HG02970 (cell line): Measurements from ENCODE around the gene ZDHHC11B.
"Not testable (repeated sequence)": the region's sequence is repeated elsewhere in the genome, so short reads cannot be mapped to it uniquely, and the experiment has no call there.

Experiments used
- ATAC-seq: cut with Tn5 transposase; IDR thresholded peaks from one replicate; pipeline ENCODE4 v1.9.1; 2021; ENCODE audit warnings: mild to moderate bottlenecking, moderate library complexity, moderate number of reproducible peaks; ENCODE audit not compliant: unreplicated experiment, low FRiP score

The ZDHHC11B gene

DNA sequence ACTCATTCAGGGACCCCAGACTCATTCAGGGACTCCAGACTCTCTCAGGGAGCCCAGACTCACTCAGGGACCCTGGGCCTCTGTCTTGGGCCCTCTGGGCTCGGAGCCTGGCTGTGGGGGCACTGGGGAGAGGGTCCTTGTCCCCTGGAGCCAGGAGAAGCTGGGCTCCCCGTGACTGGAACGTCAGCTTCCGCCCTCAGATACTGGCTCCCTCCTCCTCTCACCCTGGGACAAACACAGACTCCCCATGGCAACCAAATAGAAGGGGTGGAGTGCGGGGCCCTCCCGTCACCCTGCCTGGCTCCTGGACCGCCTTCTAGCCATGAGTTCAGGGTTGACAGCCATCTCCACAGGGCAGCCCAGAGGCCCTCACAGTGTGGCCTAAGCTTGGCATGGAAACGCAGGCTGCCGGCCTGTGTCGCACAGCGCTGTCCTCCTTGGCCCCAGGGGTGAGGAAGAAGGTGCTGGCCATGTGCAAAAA is 27.6 kb downstream of the ZDHHC11B start:
- ATAC-seq, result no peak

DNA sequence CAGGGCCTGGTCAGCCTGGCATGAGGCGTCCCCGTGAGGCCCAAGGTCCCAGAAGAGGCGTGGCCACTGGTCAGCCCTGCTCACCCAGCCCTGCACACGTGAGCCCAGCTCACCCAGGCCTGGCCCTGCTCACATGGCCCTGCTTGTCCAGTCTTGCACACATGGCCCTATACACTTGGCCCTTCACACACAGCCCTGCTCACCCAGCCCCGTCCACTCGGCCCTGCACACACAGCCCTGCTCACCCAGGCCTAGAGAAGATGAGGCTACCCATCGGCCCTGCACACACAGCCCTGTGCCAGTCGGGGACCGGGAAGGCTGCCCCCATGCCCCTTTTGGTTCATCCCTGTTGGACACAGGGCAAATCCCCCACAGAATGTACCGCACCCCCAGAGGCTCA is 28.4 kb downstream of the ZDHHC11B start:
- ATAC-seq, result no peak

DNA sequence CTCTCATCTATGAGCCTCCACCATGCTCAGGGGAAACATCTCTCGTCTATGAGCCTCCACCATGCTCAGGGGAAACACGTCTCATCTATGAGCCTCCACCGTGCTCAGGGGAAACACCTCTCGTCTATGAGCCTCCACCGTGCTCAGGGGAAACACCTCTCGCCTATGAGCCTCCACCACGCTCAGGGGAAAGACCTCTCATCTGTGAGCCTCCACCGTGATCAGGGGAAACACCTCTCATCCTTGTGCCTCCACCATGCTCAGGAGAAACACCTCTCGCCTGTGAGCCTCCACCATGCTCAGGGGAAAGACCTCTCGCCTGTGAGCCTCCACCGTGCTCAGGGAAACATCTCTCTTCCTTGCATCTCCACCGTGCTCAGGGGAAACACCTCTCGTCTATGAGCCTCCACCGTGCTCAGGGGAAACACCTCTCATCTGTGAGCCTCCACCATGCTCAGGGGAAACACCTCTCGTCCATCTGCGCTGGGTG is 30.3 kb downstream of the ZDHHC11B start:
- not testable (repeated sequence) for ATAC-seq

DNA sequence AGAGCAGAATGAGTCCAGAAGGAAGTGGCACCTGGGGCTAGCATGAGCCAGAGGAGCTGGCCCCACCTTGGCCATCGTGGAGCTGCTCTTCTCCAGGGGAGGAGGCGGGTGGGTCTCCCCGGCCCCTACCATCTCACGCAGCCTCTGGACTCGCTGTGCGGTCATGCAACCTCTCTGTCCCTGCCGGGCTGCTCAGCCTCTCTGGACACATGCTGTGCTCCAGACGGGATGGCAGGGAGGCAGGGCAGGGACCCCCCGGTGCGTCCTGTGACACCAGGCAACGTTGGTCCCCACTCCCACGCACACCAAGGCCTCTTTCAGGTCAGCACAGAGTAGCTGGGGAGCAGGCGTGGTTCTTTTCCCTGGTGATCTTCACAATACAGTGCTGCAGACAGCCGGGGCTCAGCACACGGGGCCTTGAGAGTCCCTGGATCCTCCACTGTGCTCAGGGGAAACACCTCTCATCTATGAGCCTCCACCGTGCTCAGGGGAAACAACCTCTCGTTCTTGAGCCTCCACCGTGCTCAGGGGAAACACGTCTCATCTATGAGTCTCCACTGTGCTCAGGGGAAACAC is 30.9 kb downstream of the ZDHHC11B start:
- not testable (repeated sequence) for ATAC-seq

DNA sequence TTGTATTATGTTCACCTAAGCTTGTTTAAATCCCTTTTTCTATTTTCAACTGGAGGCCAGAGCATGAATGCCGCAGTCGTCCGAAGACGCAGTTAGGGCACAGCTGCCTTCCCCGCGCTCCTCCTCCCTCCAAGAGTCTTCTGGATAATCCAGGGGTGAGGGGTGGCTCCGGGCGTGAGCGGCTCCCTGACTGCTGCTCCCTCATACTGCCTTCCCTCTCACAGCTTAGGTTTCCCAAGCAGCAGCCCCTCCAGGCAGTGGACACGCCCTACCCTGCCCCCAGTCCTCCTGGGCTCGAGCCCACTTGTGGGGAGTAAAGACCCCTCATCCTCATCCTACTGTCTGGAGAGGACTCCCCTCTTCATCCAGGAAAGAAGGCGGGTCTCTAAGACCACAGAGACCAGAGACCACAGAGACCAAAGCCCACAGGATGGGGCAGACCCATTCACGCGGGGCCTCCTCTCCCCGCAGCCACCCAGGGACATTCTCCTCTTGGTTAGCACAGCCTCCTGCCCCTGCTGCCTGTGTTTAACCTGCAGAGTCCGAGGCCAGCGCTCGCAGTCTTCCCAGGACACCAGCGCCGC is 31.9 kb downstream of the ZDHHC11B start:
- ATAC-seq, result not testable (repeated sequence)

DNA sequence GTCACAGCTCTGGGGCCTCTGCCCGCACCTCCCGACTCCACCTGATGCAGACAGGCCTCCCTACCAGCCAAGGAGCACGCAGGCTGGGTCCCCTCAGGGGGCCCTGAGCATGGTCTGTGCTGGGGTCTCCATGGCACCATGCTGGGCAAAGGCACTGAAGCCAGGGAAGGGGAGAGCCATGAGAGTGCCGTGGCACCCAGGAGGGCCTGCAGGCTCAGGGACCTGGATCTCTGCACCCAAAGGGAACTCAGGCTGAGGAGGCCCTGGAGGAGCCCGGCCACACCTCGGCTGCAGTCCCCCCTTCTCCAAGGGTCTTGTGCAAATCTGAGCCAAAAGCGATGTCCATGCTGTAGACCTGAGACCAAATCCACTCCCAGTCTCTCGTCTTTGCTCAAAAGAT is 32.5 kb downstream of the ZDHHC11B start:
- ATAC-seq, result not testable (repeated sequence)

DNA sequence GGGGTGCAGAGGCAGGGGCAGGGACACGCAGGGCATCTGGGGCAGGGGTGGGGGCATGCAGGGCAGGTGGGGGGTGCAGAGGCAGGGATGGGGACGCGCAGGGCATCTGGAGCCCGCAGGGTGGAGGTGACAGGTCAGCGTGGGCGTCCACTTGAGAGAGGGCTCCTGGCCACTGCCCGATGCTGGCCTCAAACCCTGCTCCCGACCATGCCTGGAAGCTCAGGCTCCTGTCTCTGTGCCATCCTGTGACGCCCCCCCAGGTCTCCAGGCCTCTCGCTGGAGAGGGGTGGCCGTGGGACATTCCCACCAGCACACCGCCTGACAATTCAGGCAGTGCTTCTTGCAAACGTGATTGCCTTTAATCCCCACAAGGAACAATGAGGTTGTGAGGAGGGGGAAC is 33.0 kb downstream of the ZDHHC11B start:
- no peak for ATAC-seq

DNA sequence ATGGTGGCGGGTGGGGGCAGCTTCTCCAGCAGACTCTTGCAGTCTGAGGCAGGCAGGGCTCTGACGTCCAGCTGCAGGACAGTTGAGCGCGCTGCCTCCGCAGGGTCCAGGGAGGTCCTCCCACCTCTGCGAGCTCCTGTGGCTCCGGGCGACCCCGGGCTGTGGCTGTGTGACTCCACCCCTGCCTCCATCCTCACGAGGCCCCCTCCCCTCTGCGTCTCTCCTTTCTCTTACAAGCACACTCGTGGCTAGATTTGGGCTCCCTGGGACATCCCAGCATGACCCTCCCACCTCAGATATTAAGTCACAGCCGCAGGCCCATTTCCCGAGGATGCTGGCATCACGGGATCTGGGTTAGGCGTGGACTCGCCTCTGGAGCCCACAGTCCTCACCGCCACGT is 34.3 kb downstream of the ZDHHC11B start:
- not testable (repeated sequence) for ATAC-seq

DNA sequence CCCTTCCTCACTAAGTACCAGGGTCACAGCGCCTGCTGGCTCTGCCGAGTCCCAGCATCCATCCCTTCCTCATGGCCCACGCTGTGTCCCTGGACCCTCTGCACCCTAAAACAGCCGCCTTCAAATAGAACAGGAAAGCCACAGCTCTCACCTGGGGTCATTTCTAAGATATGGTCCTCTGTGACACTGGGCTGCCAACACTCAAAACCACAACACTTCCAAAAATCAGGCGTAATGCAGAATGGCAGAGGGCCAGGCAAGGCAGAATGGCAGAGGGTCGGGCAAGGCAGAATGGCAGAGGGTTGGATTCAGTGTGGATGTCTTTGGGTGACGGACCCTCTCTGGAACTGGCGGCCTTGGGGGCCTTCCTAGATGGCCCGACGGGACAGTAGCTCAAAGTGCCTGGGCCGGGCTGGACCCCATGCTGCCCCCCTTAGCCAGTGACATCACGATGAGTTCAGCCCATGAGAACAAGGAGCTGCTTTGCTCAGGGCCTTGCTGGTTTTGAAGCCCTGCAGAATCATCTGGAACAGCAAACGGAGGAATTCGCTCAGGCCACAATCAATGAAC is 35.3 kb downstream of the ZDHHC11B start:
- ATAC-seq, result no peak

DNA sequence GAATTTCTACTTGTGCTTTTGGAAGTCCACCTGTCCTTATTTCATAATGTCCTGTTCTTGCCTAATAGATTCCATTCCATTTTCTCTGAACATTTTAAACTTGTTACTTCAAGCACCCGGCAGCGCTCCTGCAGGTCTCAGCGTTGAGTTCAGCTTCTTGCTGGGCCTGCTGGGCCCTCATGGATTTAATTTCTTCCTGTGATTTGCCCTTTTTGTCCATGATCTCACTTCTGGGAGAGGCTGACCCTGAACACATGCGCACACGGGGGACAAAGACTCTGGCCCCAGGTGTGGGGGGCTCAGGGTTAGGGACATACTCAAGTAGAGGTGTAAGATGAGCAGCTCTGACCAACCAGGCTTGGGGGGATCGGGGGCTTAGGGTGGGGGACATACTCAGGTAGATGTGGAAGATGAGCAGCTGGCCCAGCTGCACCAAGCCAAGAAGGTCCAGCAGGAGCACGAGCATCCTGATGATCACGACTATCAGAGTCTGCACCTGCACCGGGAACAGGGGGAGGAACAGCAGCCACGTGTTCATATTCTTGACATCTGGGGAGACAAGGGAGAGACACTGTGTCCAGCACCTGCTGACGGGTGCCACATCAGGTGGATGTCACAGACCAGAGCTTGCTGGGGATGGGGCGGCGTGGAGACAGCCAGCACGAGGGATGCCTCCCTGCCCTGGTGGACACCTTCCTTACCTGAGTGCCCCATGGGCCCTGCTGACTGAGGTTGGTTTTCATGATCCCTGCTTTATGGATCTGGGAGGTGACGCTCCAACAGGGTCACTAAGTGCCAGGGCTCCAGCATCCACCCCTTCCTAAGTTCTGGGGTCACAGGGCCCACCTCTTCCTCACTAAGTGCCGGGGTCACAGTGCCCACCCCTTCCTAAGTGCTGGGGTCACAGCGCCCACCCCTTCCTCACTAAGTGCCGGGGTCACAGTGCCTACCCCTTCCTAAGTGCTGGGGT is 36.2 kb downstream of the ZDHHC11B start:
- not testable (repeated sequence) for ATAC-seq

DNA sequence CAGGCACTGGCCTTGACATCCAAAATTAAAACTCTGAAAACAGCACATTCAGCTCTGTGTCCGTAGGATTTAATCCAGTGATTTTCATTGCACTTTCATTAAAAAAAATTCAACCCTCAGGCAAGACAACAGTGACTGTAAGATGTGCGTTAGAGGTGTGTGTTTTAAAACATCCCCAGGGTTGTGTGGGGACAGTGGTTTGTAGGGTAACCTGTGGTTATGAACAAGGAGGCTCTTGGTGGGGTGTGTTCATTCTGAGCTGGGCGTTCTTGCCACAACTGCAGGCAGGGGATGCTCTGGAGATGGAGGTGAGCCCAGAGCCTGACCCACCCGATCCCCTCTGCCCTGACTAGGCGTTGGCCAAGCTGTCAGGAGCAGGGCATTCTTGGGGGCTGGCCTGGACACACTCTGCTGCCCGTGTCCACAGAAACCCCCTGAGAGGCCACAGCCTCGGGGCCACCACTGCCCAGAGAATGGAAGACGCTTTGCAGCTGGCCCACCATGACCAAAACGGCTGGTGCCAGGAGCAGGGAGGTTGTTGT is 37.2 kb downstream of the ZDHHC11B start:
- ATAC-seq, result not testable (repeated sequence)

DNA sequence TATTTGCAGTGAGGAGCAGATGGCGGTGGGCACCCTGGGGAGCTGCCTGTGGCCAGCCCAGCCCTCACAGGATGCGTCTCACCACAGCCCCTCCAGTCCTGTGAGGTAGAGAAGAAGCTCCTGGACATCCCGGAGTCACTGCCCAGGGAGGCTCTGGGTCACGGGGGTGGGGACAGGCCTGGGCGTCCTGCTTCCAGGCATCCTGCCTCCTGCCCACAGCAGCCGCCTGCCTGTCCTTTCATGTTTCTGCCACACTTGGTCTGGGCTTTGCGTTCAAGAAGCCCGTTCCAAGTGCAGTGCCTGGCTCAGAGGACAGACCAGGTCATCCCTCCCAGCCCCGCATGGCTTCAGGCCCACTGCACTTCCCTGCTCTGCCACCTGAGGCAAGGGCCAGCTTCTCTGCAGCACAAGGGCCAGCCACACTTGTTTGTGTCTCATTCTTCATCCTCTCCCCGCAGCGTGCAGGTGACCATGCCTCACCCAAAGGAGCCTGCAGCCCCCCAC is 38.2 kb downstream of the ZDHHC11B start:
- ATAC-seq, result no peak

DNA sequence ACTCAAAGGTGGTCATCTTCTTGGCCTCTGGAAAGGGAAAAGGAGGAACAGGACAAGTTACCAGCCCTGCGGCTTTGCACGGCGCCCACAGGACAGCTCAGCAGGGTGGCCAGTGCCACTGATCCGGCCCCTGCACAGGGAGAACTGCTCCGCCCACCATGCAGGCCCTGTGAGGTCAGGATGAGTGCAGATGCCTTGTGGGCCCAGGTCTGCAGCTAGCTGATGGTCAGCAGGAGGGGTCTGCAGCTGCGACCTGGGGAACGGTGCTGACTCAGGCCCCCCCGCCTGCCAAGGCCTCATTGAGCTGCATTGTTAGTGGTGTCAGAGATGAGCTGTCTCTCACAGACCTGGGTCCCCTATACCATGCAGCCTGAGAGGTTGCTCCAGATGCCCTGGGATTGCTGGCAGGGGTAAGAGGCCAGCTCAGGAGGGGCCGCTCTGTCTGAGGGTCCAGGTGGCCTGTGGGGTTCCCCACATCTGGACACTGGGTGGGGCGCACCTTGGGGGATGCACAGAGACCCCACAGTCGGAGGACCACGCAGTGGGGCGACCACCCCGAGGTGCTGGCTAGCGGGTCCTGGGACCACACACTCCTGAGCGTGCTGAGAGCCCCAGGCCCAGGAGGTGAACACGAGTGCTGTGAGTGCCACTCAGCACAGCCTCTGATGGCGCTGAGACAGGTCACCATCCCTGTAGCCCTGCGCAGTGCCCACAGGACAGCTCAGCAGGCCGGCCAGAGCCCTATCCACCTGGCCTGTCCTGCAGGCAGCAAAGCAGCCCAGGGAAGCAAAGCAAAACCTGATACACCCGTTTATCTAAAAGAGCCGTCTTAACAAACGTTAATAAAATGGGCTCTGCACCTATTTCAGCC is 39.0 kb downstream of the ZDHHC11B start:
- ATAC-seq, result not testable (repeated sequence)

DNA sequence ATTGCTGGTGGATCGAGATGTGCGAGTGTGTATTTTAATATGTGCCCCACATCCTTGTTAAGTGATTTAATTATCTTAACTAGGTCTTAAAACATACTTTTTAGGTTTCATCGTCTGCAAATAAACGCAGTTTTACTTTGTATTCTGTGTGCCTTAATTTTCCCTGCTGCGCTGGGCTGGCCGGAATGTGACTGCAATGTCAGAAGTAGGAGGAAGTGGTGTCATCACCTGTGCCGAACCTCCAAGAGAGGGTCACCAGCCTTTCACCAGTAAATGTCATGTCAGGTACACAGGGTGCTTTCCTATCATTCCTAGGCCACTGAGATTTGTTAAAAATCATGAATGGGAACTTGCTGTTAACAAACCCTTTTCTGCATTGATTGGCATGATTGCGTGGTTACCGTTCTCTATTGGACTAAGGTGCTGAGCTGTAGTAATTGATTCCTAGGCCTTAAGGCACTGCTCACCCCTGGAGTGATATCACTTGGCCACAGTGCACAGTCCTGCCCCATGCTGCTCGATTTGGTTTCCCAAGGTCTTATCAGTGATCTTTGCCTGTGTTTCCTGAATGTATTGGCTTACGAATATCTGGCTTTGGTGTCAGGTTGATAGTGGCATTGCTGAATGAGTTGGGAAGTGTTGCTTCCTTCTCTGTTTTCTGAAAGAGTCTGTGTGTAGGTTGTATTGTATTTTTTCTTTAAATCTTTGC is 40.7 kb downstream of the ZDHHC11B start:
- ATAC-seq, result not testable (repeated sequence)

DNA sequence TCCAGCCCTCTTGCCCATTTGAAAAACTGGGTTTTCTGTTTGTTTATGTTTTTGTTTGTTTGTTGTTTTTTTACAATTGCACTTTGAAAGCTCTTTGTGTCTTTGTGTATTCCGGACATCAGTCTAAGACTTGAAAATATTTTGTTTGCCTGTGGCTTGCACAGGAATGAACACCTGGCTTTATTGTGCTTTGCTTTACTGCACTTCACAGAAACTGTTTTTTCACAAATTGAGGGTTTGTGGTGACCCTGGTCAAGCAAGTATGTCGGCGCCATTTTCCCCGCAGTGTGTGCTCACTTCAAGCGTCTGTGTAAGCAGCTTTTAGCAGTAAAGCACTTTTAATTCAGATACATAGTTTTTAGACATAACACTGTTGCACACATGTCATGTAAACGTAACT is 42.3 kb downstream of the ZDHHC11B start:
- ATAC-seq, result not testable (repeated sequence)

DNA sequence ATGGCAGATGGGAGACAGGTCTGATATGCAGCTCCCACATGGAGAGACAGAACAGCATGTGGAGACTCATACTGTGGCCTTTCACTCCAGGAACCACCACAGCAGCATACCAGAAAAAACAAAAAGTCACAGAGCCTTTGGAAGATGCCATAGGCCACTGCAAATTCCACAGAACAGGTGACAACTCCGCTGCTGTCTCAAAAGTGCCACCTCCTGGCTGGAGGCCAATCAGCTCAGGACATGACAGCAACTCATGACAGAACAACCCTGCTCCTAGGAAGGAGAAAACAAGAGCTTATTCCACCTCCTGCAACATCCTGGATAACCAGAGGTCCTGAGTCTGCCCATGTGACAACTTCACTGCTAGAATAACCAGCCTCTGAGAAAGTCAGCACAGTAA is 50.4 kb downstream of the ZDHHC11B start:
- not testable (repeated sequence) for ATAC-seq

DNA sequence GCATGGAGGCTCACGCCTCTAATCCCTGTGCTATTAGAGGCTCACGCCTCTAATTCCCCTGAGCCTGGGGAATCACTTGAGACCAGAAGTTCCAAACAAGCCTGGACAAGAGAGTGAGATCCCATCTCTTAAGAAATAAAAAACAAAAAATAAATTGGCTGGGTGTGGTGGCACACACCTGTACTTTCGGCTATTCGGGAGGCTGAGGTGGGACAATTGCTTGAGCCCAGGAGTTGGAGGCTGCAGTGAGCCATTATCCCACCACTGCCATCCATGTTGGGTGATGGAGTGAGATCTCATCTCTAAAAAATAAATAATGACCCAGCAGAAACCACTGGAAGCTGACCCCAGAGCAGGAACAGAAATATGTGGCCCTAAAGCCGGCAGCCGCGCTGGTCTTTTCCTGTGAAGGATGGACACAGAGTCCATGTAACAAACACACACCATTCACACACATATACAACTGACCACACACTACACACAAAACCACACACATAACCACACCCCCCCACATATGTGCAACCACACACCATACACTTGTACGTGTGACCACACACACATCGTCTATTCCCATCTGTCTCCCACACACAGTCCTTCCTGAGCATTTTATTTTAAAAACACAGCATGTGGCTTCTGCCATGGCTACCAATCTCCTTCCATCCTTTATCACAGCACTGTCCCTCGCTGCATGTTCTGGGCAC is 51.6 kb downstream of the ZDHHC11B start:
- ATAC-seq, result not testable (repeated sequence)

DNA sequence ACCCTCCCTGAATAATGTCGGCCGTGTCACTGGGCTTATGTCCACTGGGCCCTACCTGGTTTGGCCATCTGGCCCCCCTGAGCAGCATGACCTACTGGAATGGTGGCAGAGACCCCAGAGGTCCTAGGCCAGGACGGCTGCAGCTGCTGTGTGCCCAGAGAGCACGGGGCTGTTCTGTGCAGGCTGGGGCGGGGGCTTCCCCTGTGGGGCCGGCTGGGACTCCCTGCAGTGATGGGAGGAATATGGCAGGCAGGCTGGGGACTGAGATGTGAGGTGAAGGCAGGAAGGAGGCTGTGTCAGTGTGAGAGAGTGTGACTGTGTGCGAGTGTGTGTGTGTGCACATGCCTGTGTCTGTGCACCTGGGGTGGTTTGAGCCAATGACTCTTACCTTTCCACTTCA is 55.3 kb downstream of the ZDHHC11B start:
- not testable (repeated sequence) for ATAC-seq
